HG03558 (cell line): ENCODE data around the gene TAOK2.
"Not testable (repeated sequence)": the region's sequence is repeated elsewhere in the genome, so short reads cannot be mapped to it uniquely, and the experiment has no call there.

Source experiments
- ATAC-seq: cut with Tn5 transposase; IDR thresholded peaks from one replicate; pipeline ENCODE4 v1.9.1; 2021; ENCODE audit warnings: moderate number of reproducible peaks; ENCODE audit not compliant: unreplicated experiment; ENCODE audit errors: extremely low read depth

The TAOK2 gene

DNA sequence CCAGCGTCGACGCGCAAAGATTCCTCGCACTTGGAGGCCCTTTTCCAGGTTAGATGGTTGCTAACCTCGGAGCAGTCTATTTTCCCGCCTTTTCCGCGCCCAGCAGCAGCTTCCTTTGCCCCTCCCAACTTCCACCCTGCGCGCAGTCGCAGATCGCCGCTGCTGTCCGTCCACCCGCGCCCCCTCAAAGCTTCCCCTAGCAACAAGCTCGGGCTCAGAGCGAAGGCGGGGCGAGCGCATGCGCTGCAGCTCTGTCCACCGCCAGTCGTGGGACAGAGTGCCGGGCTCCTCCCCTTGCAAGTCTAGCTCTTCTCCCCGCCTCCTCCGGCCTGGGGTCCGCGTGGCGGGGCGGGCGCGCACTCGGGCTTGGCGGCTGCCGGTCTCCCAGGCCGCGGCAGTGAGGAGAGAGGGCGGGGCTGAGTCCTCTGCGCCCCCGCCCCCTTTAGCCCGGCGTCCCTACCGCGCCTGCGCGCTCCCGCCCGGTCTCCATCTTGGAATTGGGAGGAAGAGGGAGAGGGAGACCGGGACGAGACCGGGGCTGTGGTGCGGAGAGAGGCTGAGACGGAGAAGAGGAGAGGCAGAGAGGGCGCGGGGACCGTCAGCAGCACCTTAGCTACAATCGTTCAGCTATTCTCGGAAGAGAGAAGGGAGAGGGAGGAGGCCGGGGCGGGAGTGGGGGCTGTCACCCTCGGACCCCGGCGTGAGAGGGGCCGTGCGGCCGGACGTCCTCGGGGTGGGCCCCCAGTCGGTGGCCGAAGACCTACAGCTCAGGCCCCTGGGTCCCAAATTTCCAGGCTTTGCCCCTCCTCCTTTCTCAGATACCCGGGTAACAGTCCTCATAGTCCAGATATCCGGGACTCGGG is at the start of gene TAOK2:
Gene TAOK2 (plus strand): TSS at position 485 of the 863 bp plus-strand sequence. CDS start 3,905 bp downstream, outside the sequence.
- ATAC-seq: peak; percentile 77

DNA sequence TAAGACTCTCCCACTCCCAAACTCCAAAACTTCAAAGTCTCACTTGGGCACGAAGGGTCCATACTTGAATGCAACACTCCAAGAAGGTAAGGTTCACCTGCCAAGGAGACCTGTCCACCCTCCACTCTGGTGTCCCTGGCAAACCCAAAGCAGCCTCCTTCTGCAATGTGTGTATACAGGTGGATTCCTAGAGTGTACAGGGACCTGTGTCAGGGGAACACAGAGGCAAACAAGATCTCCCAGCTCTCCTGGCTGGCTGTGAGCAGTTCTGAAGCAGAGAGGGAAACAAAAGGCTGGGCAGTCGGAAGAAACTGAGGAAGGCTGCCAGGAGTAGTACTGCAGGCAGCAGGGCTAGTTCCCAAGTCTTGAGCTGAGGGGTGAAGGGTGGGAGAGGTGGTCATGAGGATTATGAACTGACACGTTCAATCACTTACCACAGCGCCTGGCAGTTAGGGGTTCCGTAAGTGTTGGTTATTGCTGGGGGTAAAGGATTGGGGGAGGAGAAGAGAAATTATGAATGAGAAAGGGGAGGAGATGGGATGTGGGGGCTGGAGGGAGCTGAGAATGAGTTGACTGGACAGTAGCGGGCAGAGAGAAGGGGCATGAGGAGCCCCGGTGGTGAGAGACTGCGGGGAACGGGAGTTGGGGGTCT is 48.4 kb upstream of the TAOK2 start:
- ATAC-seq: no peak

- peak; percentile 67 for ATAC-seq
These were observed 47.6 kb upstream of the TAOK2 start, which contains the start of gene KCTD13 for GRCh38 chr16:29925781-29926710. TSS of gene KCTD13 (minus strand) at chr16:29926226. CDS start at chr16:29926033, 193 bp downstream.

DNA sequence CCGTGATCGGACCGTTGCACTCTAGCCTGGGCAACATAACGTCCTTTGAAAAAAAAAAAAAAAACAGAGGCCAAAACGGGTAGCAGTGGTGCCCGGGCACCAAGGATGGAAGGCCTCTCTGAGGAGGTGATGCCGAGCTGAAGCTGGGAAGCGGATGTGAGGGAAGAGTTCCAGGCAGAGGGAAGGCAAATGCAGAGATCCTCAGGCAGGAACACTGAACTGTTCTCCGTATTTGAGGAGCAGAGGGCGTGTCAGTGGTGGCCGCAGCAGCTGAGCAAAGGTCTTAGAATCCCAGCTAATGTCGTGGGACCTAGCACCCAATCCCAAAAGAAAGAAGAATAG is 47.0 kb upstream of the TAOK2 start:
- no peak for ATAC-seq

DNA sequence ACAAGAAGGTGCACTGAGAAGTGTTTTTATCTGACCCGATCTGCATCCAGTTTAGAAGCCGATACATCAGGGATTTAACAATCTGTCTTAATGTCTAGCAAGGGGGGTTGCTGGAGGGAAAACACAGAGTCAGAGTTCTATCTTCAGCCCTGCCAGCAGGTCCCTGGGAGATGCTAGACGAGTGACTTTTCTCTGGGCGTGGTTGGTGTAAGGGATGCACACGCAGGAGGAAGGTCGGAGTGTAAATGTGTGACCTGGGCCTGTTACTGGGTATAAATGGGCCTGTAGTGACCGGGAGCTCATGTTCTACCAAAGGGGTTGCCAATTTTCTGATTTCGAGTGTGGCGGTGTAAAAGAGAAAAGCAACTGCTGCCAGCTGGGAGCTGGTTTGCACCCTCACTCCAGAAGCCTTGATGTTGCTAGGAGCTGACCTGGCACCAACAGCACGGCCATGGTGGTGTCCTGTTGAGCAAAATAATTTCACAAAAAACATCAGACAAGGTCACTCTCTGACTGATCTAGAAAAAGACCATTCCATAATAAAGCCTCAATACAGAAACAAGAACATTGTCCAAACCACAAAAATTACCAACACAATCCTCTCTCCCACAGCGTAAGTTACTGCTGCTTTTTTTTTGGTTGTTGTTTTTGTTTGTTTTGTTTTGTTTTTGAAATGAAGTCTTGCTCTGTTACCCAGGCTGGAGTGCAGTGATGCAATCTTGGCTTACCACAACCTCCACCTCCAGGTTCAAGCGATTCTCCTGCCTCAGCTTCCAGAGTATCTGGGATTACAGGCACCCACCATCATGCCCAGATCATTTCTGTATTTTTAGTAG is 46.4 kb upstream of the TAOK2 start:
- no peak for ATAC-seq

DNA sequence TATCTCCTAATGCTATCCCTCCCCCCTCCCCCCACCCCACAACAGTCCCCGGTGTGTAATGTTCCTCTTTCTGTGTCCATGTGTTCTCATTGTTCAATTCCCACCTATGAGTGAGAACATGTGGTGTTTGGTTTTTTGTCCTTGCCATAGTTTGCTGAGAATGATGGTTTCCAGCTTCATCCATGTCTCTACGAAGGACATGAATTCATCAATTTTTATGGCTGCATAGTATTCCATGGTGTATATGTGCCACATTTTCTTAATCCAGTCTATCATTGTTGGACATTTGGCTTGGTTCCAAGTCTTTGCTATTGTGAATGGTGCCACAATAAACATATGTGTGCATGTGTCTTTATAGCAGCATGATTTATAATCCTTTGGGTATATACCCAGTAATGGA is 41.9 kb upstream of the TAOK2 start:
- not testable (repeated sequence) for ATAC-seq

DNA sequence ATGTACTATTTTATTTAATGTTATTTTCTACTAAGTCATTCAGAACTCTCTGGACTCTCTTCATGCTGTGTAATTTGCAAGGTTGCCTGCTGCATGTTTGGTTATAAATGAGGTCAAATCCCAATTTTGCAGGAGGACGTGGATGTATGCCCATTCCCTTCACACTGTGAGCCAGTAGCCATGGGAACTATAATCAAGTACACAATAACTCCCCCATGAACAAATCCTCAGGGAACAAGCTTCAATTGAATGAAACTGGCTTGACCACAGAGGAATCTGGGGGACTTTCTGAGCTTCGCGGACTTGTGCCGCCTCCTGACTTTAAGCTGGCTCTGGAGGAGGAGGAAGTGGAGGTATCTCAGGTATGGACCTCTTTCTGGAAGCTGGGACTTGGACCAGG is 33.0 kb upstream of the TAOK2 start:
- ATAC-seq: no peak

DNA sequence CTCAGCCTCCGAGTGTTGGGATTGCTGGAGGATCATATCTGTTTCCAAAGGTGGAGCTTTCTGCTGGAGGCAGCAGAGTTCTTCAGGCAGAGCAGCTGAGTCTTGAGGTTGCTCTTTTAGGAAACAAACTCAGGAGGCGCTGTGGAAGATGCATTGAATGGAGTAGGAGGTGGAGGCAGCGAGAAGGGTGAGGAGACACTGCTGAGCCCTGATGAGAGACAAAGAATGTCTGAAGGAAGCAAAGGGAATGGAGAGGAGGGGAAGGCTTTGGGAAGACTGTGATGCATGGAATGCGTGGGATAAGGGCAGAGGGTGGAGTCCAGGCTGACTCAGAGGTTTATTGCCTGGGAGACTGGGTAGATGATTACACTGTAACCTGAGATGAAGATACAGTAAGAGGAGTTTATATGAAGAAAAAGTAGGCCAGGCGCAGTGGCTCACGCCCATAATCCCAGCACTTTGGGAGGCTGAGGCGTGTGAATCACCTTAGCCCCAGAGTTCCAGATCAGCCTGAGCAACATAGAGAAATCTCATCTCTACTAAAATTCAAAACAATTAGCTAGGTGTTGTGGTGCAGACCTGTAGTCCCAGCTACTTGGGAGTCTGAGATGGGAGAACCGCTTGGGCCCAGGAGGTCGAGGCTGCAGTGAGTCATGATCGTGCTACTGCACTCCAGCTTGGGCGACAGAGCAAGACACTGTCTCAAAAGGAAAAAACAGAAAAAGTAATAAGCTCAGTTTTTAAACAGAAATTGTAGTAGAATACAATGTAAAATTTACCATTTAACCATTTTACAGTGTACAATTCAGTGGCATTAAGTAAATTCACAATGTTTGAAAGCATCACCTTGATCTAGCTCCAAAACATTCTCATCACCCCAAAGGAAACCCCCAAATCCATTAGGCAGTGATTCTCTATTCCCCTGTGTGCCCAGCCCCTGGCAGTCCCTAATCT is 29.5 kb upstream of the TAOK2 start:
- no peak for ATAC-seq

- ATAC-seq: no peak
These were observed 25.8 kb upstream of the TAOK2 start for GRCh38 chr16:29947897-29948296.

DNA sequence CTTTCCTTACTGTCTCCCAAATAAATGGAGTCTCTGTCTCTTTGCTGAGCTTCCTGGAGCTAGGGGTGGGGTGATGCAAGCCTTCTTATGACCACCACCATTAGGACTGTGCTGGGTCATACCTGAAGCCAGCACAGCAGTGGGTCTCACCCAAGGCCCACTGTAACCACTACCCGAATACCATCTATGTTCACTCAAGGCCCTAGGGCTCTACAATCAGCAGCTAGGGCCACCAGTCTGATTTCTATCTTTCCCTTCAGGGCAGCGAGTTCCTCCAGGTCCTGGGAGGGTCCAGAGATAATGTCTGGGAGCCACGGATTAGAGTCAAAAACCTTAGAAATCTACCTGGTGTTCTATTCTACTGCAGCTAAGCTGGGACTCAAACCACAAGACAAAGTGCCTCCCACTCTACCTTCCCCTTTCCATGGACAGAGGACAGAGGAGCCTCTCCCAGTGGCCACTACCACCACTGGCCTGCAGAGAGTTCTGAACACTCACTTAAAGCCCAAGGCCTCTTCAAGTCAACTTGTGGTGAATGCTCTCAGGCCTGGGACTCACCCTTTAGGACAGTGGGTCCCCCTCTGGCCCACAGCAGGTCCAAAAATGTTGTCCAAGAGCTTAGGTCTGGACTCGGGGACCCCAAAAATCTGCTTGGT is 22.7 kb upstream of the TAOK2 start:
- no peak for ATAC-seq

- no peak for ATAC-seq
These were observed 21.9 kb upstream of the TAOK2 start for GRCh38 chr16:29951625-29952365.

DNA sequence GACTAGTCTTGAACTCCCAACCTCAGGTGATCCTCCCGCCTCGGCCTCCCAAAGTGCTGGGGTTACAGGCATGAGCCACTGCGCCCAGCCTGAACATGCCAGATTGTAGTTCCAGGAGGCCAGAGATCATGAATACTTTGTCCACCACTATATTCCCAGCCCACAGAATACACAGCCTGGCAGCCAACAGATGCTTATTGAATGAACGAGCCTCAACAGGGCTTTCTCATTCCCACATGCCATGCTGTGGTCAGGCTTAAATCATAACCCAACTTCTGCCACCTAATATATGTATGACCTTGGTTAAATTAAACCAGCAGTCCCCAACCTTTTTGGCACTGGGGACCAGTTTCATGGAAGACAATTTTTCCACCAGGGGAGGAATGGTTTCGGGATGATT is 14.9 kb upstream of the TAOK2 start:
- ATAC-seq: no peak

DNA sequence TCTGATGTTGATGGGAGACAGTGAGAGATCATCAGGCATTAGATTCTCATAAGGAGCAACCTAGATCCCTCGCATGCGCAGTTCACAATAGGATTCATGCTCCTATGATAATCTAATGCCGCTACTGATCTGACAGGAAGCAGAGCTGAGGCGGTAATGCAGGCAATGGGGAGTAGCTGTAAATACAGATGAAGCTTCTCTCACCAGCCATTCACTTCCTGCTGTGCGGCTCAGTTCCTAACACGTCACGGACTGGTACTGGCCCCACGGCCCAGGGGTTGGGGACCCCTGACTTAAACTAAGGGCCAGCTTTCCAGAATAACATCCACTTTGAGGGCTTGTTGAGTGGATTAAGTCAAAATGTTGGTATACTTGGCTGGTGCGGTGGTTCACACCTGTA is 14.4 kb upstream of the TAOK2 start:
- no peak for ATAC-seq

DNA sequence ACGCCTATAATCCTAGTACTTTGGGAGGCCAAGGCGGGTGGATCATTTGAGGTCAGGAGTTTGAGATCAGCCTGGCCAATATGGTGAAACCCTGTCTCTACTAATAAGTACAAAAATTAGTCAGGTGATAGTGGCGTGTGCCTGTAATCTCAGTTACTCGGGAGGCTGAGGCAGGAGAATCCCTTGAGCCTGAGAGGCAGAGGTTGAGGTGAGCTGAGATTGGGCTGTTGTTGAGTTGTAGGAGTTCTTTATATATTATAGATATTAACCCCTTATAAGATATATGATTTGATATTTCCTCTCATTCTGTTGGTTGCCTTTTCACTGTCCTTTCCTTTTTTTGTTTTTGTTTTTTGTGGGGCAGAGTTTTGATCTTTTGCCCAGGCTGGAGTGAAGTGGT is 13.8 kb upstream of the TAOK2 start:
- not testable (repeated sequence) for ATAC-seq

DNA sequence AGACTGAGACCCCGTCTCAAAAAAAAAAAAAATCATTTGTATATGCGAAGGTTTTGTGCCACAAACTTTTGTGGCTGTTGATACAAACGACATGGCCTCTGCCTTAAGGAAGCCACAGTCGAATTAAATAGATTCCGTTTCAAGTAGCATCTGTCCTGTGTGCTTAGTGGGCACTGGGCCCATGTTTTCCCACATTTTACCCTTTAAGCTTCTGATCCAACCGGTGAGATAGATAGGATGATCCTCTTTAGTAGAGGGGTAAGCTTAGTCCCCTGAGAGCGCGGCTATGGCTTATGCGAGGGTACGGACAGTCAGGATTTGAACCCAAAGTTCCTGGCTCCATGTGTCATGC is 12.6 kb upstream of the TAOK2 start:
- ATAC-seq: no peak

DNA sequence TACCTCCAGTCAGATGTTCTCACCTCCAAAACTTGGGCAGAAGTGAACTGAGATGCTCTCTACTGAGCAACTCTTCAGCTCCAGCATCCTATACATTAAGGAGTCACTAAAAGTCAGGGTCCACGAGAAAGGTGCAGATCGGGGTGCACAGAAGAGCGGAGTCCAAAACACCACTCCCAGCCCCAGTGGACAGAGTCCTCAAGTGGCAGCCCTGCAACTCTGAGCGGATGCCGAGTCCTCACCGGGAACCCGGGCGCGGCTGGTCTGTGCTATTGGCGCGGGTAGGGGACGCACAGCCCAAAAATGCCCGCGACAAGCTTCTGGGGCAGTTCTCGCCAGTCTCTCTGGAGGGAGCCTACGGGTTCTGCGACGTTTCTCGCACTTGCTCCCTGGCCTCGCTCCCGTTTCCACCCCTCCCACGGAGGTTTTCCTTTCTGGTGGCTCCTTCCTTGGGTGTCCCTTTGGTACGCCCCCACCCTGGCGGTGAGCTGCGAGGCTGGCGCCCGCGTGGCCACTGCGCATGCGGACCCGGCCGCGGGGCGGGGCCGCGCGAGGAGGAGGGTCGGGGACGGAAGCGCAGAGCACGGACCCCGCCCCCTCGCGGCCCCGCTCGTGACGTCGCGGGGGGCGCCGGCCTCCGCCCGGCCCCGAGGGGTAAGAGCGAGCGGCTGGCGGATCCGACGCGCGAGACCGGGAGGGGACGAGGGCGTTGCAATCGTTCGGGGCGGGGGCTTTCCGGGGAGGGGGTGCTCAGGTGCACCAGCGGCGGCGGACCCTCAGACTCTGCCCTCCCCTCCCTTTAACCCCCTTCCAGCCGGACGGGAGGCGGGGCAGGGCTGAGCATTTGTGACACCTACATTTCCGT is 12.0 kb upstream of the TAOK2 start, which contains the start of gene TMEM219:
Gene TMEM219 (plus strand): TSS at position 601 of the 865 bp plus-strand sequence. CDS start 1,065 bp downstream, outside the sequence.
- no peak for ATAC-seq
